NOMO-1 treated with DMSO at 0.1 percent for 48 hours (cell line): Measurements from ENCODE around the gene MN1.

Experiments
- DNase-seq: peaks from one replicate; lab custom pipeline; 2025; ENCODE audit not compliant: unreplicated experiment; lab: John Stamatoyannopoulos, UW

Gene MN1

DNA sequence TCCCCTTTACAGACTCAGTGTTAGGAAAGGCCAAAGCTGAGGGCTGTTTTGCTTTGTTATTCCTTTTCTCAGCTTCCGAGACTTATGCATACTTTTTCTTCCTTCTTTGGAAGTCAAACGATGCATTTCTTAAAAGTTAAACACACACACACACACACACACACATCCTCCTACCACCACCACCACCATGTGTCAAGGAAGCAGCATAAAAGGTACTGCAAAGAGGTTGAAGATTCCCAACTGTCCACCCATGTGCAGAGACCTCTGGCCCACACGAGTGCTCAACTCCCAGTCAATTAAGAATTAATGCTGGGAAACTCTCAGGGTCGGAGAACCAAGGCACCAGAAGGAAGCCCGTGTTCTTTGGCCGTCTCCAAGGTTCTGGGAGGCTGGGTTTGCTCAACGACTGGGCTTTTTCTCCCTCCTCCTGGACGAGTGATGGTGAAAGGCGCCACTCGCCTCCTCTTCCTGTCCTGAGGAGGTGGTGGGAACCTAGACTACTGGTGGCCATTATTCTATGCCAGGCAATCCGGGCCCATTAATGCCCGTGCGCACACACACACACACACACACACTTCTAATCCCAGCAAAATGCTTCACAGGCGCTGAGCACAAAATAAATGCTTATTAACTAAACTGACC, 15.1 kb downstream of the MN1 start:
- DNase-seq = no peak

DNA sequence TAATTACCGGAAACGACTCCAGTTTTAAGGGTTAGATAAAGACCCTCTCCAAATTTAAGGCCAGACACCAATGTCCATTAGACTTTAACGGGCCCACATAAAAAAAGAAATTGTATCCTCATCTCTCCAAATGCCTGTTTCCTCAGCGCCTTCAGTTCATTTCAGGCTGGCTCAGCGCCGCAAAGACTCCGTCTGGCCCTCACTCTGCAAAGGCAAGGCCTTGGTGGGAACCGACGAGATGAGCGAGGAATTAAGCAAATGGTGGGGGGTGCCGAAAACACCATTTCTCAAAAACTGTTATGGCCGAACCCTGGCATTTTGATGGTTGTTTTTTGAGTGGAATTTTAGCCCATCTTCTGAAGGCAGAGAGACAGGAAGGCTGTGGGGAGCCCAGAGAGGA, 15.7 kb downstream of the MN1 start:
- no peak for DNase-seq

GRCh38 chr22:27784120-27784475, 17.5 kb downstream of the MN1 start:
- no peak for DNase-seq

DNA sequence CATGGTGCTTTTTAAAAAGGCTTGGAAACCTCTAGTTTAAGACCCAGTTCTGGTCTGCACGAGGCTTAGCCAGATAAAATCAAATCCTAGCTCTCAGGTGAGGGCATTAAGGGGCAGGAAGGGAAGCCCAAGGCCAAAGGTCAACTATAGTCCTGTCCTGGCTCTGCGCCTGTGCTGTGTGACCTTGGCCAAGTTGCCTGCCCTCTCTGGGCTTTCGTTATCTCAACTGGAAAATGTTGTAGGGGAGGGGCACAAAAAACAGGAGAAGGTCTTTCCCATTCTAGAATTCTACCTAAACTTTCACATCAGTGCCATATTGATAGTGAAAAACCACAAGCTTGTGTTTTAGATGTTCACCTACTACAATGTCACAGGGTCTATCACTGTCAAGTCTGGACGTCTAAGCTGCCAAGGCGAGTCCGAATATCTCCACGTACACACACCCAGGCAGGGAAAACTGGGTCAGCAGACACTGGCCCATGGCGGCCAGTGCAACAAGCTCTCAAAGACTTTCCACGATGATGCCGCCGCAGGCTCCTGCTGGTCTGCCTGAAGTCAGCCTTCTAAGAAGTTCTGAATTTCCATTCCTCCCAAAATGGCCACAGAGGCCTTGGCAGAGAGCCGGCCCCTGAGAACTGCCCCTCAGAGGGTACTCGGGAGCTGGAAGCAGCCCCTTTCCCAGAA, 18.0 kb downstream of the MN1 start:
- no peak for DNase-seq

- no peak for DNase-seq
Measured at GRCh38 chr22:27782088-27782487, 19.5 kb downstream of the MN1 start.

DNA sequence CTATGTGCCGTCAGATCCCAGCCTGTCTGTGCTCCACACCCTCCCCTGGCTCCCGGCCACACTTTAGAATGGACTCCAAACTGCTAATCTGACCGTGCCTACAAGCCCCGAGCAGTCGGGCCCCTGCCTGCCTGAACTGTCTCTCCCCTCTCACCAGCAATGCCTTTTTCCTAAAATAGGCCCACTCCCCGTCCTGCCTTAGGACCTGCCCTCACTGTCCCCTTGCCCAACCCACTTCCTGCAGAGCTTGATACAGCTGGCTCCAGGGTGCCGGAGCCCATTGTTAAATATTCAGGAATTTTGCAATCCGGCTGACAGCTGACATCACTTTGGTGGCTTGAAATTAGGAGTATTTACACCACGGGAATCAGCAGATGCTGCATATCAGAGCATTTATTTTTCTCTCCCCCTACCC, 21.4 kb downstream of the MN1 start:
- DNase-seq = no peak

DNA sequence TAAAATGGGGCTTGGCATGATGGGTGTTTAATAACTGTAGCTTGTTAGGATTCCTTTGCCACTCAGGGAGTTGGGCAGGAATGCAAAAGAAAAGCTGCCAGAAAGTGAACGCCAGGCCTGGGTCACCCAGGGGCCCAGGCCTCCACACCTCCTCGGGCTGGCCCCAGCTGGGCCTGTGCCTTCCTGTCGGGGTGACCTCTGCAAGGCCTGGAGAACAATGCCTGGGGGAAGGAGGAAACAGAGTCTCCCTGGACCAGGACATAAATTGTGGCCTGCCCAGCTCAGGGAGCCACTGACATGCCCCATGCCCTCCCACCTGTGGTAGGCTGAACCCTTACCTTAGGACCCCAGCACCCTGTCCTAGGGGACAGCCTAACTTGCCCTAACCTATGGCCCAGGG, 21.9 kb downstream of the MN1 start:
- DNase-seq = no peak

- no peak for DNase-seq
Measured at GRCh38 chr22:27778294-27779090, 23.1 kb downstream of the MN1 start.

DNA sequence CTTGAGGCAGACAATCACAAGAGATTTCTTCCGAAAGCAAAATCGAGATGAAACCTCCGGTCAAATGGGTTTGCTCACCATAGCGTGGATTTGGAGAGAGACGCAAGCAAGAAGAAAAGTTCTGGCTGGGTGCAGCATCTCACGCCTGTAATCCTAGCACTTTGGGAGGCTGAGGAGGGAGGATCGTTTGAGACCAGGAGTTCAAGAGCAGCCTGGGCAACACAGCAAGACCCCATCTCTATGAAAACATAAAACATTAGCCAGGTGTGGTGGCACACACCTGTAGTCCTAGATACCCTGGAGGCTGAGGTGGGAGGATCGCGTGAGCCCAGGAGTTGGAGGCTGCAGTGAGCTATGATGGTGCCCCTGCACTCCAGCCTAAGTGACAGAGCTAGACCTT, 24.4 kb downstream of the MN1 start:
- DNase-seq = no peak

GRCh38 chr22:27776650-27776958, 25.0 kb downstream of the MN1 start:
- DNase-seq = no peak

DNA sequence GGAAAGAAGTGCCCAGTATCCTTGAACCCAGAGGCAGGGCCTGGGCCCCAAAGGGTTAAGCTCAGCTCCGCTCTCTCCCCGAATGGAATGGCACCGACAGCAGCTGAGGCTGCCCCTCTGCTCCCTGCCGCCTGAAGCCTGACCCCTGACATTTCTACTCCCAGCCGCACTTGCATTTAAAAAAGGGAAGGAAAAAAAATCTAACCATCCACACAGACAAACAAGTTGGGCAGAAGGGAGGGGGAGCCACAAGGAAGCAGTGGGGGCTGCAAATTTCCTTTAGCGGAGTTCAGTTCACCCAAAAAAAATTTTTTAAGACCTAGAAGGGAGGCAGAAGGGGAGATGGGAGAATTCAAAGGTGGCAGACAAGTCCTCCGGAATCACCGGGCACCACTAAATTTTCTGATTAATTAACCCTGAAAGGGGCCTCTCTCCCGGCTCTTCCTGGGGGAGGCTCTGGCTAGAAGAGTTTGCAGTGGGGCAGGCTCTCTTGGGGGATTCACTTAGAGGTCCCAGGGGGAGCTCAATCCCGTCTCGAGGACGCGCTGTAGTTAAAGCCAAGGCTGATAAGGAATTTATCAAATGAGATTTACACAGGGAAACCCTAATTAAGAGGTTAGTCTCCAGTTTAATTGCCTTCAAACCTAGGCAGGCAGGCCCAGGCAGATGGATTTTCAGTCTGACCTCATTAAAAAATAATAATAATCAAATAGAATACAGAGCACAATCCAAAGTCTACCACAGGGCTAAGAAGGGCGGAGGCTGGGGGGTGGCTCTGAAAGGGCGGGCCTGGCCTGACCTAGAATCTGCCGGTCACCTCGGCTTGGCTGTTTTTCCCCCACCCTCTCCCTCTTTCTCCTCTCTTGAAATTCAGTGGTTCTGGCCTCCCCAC, 25.6 kb downstream of the MN1 start:
- no peak for DNase-seq

DNA sequence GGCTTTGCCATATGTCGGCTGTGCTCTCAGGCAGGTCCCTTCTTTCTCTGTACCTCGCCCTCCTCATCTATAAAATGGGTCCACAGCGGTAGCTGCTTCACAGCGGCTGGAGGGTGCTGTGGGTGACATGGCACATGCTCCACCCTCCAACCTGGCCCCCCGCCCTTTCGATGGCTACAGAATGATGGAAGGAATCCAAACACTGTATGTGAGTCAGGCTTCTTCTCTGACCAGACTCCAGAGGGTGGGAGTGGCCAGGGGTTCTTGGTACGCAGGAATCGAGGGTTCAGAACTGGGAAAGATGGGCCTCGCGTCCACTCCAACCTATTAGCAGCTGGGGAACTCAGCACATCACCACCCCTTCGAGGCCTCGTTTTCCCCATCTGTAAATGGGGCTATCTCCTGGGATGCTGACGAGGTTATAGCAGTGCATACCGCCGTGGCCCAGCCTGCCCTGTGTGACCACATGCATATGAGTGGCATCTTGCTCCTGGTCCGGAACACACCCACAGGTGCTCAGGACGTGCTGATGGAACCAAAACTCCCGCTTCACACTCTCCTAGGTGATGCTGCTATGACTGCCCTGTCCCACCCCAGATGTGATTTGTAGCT, 26.4 kb downstream of the MN1 start:
- no peak for DNase-seq

- DNase-seq = no peak
Measured at GRCh38 chr22:27774200-27774599, 27.4 kb downstream of the MN1 start.

DNA sequence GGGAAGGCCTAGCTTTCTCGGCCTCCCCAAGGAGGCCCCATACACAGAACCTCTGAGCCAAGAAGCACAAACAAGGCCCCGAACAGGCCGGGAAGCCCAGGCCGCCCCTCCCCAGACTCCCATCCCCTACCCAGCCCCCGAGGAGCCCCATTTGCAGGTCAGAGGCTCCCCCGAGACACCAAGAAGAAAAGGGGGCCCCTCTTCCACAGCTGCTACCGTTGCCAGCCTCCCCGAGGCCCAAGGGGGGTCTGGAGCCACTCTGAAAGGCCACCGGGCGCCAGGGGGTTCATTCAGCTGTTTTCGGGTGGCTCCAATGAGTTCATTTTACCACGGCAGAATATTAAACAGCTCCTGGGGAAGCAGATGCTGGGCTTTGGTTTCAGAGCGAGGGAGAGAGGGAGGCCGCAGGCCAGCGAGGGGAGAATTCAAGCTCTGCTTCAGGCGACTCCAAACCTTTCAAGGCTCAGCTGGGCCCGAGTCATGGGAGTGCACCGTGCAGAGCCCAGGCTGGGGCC, 28.5 kb downstream of the MN1 start:
- DNase-seq = no peak

- no peak for DNase-seq
Measured at GRCh38 chr22:27772081-27772983, 29.2 kb downstream of the MN1 start.

- no peak for DNase-seq
Measured at GRCh38 chr22:27771637-27772036, 29.9 kb downstream of the MN1 start.

GRCh38 chr22:27769012-27769411, 32.5 kb downstream of the MN1 start:
- DNase-seq = no peak

- DNase-seq = no peak
Measured at GRCh38 chr22:27768027-27768653, 33.4 kb downstream of the MN1 start.

- no peak for DNase-seq
Measured at GRCh38 chr22:27766679-27767078, 34.9 kb downstream of the MN1 start.
